ENCODE measurements around the gene MARCKSL1.

- TF ChIP-seq CTCF (conservative IDR thresholded peaks at IDR 0.05) (no peak), ZFX (IDR thresholded peaks at IDR 0.05) (no peak)
These were observed 32.7 kb downstream of the MARCKSL1 start for GRCh38 chr1:32303358-32303757.

All from C4-2B (cell line).